TTC549 (cell line): ENCODE data around the gene SCUBE1.

Source experiments
- FAIRE-seq: peaks from 2 replicates; lab custom pipeline; 2012; peaks lifted over from hg19 to GRCh38; lab: Jason Lieb, UNC

Gene SCUBE1

DNA sequence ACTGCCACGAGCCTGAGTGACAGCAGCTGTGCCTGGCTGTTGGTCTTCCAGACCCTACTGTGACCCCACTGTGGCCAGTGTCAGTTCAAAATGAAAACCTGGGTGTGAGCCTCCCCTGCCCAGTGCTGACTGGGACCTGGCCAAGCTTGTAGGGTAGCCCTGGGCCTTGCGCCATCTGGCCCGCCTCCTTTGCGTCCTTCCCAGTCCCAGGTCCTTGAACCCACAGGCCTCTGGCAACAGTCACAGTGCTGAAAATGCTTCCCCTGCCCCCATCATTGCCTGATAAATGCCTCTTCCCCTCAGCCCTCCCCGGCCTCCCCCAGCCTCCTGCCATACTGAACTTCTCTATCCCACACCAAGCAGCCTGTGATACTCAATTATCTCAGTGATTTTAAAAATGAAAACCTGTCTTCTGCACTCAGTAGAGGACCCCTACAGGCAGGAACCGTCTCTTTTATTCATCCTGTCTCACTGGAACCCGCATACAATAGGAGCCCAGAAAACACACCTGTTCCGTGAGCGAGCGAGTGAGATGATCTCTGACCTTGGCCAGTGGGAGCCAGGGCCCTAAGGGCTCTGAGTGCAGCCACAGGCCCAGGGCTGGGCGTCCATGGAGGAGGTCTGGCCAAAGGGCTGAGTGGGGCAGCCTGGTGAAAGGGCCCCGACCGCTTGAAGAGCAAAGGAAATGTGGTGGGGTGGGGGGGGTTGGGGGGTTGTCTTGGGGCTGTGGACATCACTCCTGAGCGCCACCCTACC lies 106.6 kb downstream of the SCUBE1 start:
- no peak for FAIRE-seq

DNA sequence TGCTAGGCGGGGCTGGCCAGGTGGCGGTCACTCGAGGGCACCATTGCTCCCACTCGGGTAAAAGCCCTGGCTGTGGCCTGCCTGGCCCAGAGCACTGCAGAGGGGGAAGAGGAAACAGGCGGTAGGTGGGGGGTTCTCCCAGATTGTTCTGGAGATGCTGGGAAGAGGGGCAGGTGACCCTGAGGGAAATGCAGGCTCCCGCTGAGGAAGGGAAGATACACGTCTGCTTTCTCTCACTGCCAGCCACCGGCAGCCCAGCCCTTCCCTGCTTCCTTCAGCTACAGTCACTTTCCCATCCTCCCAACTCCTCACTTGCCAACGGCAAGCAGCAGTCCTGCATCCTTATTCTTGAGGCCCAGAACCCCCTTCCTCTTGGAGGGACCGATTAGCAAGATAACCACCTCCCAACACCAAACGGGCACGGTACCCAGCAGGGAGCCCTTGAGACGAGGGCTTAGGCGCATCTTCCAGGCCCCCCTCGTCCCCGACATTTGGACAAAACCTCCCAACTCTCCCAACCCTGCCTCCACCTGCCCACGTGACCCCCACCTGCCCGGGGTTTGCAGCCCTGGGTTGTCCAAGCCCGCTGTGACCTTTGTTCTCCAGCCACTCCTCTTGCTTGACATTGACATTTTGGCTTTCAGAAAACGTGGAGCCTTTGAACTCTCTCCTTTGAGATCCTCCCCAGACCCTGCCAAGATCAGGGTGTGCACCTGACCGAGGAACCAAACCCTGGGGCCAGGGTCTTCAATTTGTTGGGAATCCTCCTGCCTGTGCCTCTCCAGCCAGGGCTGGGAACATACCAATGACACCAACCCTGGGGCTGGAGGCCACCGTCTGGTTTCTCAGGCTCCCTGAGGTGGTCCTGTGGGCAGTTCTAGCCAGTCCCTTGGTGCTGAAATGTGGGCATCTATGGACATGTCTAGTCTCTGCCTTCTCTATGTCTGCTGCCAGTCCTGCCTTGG lies 107.4 kb downstream of the SCUBE1 start:
- FAIRE-seq, result no peak

DNA sequence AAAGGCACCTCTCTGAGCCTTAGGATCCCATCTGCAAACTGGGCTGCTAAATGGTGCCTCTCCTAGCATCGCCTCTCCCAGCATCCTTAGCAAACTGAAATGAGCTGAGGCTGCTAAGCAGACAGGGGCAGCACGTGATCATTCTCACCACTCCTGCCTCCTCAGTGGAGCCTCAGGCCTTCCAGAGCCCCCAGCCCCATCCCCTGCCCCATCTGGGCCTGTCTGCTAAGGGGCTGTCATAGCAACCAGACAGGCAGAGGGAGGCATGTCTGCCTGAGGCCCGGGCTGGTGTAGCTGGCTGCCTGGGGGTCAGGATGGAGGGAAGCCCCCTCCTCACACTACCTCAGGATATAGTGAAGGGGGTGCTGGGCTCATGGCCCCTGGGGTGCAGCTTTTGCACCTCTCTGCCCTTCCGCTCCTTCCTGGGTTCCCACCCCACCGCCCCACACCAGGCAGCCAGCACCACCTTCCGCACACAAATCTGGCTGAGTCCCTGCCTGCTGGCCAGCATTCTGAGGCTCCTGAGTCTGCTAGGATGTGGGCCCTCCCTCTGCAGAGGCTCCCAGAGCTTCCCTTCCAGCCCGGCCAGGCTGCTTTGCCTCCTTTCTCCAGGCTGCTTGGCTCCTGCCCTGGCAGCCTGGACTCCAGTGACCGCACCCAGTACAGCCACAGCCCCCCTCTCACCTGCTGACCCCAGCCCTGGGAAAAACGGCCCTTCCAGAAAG lies 108.7 kb downstream of the SCUBE1 start:
- FAIRE-seq, result no peak

DNA sequence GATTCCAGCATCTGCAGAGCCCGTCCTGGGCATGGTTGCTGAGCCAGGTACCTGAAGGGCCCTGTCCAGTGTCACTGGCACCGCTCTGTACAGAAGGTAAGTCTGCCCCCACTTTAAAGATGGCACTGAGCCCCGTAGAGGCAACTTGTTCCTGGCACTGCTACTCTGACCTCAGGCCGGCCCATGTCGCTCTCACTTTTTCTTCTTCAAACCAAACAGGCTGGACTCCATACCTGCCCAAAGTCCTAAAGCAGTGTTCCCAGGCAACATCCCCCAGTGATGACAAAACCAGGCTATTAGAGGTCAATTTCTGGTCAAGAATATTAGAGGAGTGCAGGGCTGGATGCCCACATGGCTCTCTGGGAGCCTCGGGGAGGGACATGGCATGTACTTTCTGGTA lies 109.6 kb downstream of the SCUBE1 start:
- no peak for FAIRE-seq

DNA sequence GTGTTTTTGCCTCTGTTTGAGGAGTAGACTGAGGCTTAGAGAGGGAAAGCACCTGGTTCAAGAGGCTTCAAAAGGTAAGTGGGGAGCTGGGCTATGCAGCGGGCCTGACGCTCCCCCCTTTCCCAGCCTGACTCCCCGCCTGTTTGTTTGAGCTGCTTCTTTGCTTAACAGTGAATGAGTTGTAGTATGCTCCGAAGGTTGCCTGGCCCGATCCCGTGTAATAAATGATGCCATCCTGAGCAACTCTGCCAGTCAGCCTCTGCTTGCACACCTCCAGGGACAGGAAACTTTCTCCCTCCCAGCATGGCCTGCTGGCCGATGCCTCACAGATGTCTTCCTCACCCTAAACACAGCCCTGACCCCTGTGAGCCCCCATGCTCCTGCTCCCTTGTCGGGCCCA lies 110.7 kb downstream of the SCUBE1 start:
- no peak for FAIRE-seq

DNA sequence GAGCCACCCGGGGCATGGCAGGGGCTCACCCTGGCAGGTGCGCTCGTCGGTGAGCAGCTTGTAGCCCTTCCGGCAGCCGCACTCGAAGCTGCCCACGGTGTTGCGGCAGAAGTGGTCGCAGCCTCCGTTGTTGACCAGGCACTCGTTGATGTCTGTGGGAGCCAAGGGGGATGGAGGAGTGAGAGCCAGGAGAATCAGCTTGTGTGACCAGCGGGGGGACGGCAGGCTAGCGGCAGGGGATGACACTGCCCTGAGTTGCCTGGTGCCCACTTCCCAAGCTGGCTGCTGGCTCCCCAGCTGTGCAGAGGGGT lies 111.5 kb downstream of the SCUBE1 start:
- no peak for FAIRE-seq

GRCh38 chr22:43230971-43231723 lies 112.0 kb downstream of the SCUBE1 start:
- no peak for FAIRE-seq

GRCh38 chr22:43230571-43230970 lies 112.6 kb downstream of the SCUBE1 start:
- FAIRE-seq, result no peak

- no peak for FAIRE-seq
Measured at GRCh38 chr22:43228863-43229262, 114.3 kb downstream of the SCUBE1 start.

DNA sequence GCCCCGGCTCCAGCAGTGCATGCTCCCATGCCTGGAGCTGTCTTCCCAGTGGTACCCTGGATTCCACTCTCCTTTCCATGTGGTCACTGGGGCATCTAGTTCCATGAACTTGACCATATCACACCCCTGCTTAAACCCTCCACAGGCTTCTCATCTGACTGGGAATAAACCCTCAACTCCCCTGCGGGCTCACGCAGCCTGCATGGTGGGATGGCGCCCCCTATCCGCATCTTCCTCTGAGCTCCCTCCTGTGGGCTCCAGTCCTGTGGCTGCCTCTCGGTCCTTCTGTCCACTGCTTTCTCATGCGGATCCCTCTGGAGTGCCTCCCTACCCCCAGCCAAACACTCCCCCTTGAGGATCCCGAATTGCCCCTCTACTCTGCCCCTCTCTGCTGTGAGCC lies 114.8 kb downstream of the SCUBE1 start:
- FAIRE-seq, result no peak

GRCh38 chr22:43227239-43227630 lies 115.9 kb downstream of the SCUBE1 start:
- FAIRE-seq, result no peak

GRCh38 chr22:43226377-43227238 lies 116.6 kb downstream of the SCUBE1 start:
- no peak for FAIRE-seq

GRCh38 chr22:43225609-43226008 lies 117.6 kb downstream of the SCUBE1 start:
- no peak for FAIRE-seq

- FAIRE-seq, result no peak
Measured at GRCh38 chr22:43222987-43223386, 120.2 kb downstream of the SCUBE1 start.

GRCh38 chr22:43222262-43222661 lies 120.9 kb downstream of the SCUBE1 start:
- FAIRE-seq, result no peak

DNA sequence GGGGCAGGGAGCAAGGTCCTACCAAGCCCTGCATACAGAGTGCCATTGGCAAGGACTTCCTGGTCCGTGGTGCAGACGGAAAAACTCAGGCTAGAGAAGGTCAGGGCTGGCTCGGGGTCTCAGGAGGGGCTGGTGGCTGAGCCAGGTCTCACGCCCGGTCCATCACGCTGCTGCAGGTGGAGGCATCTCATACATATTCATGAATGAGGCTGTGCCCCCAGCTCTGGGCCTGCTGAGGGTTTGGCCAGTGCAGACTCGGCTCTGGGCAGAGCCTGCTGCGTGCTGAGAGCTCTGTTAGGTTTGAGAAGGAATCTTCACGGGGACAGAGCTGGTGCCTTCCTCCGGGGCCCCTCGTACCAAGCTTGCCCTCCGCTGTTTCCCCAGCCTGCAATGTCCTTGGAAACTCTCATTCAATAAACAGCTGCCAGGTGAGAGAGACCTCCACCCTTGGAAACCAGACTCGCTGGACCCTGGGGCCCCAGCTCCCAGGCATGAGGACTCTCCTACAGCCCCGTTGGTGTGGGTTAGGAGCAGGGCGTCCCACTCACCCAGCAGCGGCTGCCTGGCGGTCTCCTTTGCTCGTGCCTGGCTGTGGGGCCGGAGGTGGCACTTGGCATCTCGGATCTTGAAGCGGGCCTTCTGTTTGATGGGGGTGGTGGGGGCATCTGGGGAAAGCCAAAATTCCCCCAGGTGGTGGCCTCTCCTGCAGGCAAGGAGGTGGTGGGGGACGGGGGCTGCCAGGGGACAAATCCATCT lies 122.4 kb downstream of the SCUBE1 start:
- no peak for FAIRE-seq

- no peak for FAIRE-seq
Measured at GRCh38 chr22:43218786-43219185, 124.4 kb downstream of the SCUBE1 start.

DNA sequence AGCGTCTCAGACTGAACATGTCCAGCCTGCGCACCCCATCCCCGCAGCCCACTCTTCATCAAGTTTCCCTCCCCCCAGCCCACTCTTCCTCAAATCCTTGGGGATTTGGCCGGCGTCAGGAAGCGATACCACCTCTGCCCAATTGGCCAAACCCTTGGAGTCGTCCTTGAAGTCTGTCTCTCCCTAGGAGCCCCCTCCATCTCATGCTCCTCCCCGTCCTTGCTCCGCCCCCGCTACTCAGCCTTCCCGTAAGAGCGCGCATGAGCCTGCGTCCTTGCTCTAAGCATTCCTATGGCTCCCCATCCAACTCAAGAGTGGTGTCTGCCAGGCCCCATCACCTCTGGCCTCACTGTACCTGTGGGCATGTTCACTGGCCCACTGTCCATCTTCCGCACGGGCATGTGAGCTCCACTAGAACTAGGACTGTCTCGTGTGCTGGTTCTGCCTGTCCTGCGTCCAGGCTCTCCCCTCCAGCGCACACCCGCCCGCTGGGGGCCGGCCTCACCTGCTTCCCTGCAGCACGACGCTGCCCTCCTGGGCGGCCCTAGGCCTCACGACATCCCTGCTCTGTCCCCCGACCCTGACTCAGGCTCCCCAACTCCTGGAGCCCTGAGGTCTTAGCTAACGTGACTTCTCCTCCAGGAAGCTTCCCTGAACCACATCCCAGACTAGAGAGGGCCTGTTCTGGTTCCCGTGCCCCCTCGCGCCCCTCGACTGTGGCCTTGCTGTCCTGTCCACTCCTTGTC lies 125.7 kb downstream of the SCUBE1 start:
- no peak for FAIRE-seq

- FAIRE-seq, result no peak
Measured at GRCh38 chr22:43216738-43217137, 126.4 kb downstream of the SCUBE1 start.

DNA sequence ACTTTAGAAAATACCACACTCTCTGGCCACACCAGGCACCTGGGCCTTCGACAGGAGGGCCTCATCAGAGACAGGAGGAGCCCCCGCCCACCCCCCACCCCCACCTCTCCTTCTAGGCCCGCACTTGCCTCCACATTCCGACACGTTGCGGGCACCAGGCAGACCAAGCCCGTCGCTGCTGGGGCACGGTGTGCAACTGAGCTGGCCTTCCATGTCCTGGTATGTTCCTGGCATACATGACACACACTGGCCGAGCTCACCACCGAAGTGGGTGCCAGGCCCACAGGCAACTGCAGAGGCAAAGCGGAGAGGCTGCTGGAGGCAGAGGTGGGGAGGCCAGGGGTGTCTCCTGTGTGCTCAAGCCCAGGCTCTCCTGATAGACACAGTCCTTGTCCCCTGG lies 129.2 kb downstream of the SCUBE1 start:
- no peak for FAIRE-seq
